Activated CD8-positive, alpha-beta memory T cell treated with anti-CD3 and anti-CD28 coated beads, Interleukin-2, amount 50 U/mL, for 4 hours (primary cell): Measurements from ENCODE around the gene GPAT3.
"Not testable (repeated sequence)": the region's sequence is repeated elsewhere in the genome, so short reads cannot be mapped to it uniquely, and the experiment has no call there.

Source experiments
- DNase-seq: peaks from one replicate; pipeline ENCODE4 v3.0.0-alpha.2; 2020

The GPAT3 gene

DNA sequence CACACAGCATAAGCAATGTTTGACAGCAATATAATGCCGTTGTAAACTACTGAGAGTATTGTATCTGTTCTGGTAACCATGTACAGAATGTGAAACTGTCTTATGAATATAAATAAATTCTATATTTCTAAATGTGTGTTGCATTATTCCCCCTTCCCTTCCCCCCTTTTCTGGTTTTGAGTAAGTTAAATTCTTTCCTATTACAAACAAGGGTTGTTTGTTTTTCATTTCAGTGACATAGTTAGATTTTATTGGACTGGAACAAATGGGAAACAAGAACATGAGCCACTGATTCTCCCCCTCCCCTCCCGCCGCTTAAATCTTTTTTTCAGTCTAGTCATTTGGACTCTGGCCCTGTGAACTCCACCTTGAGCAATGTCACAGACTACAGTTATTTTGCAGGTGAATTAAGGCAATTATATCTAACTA lies 69.8 kb downstream of the GPAT3 start:
- no peak for DNase-seq

DNA sequence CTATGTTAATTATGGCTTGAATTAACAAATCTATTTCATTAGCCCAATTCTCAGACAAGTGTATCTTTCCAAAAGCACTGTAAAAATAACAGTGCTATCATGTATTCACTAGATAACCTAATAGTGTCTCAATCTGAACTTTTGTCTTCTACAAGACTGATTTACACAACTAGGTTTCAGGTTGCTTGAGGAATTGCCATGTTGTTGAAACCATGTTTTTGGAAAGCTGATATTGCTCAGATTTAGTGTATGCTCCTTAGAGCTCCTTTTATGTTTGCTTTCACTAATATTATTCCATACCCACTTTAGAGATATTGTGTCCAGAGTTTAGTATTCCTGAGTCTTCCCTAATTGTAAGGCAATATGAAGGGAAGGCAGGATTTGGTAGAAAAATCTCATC lies 70.6 kb downstream of the GPAT3 start:
- DNase-seq = no peak

DNA sequence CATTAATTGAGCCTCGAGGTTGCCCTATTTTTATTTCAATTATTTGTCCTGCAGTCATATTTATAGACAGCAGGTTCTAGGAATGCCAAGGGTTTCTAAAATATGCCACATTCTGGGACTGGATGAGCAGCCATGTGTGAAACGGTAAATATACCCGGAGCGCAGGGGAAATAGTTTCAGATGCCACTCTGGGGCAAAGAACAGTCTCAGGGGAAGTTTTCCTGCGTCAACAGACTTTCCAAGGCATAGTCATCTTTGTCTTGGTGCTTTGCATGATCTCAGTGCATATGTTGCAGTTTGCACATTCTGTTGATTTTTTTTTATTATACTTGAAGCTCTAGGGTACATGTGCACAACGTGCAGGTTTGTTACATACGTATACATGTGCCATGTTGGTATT lies 71.0 kb downstream of the GPAT3 start:
- DNase-seq = no peak

DNA sequence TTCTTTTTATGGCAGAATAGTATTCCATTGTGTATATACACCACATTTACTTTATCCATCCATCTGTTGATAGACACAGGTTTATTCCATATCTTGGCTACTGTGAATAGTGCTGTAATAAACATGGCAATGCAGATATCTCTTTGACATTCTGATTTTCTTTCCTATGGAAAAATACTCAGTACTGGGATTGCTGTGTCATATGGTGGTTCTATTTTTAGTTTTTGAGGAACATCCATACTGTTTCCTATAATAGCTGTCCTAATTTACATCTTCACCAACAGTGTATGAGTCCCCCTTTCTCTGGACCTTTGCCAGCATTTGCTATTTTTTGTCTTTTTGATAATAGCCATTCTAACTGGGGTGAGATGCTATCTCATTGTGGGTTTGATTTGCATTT lies 73.5 kb downstream of the GPAT3 start:
- DNase-seq = no peak

DNA sequence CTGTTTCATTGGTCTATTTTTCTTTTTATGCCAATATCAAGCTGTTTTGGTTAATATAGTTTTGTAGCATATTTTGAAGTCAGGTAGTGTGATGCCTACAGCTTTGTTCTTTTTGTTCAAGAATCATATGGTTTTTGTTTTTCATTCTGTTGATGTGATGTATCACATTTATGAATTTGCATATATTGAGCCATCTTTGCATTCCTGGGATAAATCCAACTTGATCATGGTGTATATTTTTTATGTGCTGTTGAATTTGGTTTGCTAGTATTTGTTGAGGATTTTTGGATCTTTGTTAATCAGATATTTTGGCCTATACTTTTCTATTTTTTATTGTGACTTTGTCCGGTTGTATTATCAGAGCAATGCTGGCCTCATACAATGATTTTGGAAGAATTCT lies 74.8 kb downstream of the GPAT3 start:
- DNase-seq = no peak

DNA sequence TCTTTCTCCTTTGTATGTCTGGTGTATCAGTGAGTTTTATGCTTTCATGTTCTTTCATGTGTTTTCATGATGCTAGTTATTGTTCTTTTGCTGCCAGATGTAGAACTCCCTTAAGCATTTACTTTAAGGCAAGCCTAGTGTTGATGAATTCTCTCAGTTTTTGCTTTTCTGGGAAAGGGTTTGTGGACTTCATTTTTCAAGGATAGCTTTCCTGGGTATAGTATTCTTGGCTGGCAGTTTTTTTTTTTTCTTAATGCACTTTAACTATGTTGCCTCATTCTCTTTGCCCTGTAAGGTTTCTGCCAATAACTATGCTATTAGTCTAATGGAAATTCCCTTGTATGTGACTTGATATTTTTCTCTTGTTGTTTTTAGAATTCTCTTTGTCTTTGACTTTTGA lies 77.1 kb downstream of the GPAT3 start:
- DNase-seq = no peak

DNA sequence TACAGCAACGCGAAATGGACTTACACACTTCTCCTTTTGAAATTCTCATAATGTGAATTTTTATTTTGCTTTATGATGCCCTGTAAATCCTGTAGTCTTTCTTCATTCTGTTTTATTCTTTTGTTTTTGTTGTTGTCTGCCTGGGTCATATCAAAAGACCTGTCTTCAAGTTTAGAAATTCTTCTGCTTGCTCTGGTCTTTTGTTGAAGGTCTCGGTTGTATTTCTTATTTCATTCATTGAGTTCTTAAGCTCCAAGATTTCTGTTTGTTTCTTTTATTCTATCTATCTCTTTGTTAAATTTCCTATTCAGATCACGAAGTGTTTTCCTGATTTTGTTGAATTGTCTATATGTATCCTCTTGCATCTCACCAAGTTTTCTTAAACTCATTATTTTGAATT lies 78.1 kb downstream of the GPAT3 start:
- no peak for DNase-seq

DNA sequence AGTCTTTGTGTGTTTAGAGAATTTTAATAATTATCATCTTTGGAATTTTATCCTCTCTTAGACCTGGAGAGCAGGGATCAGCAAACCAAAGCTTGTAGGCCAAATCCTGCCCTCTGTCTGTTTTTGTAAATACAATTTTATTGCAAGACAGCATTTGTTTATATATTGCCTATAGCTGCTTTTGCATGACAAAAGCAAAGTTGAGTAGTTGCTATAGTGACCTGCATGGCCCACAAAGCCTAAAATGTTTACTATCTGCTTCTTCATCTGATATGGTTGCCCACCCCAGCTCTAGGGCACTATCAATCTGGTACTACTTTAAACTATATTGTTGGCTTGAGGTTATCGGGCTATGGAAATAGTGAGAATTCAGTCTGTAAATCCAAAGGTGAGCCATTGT lies 80.3 kb downstream of the GPAT3 start:
- DNase-seq = no peak

DNA sequence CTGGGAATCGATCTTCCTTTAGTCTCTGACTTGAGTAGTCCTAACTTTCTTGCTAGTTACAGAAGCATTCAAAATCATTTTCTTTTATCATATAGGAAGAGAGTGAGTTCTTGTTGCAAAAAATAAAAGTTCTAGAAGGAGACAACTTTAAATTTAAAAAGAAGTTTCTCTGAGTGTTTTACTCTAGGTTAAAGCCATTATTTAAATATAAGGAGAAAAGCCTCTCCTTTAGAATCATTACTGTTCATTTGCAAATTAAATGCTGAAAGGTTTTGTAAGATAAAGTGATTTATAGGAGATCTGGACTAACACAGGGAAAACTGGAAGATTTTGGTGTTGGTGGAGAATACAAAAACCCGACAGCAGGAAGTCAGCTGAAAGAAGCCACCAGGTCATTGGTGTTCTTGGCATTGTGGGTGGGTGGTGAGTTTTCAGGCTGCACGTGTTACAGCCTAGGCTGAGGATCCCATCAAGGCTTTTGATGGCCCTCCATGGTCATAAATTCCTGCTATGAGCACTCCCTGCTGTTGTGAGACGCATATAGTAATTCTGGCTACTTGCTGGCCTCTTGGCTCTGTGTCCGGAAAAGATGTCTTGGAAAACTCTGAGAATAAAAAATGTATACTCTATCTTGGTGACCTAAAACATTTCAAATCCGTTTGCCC lies 81.6 kb downstream of the GPAT3 start:
- DNase-seq = no peak

DNA sequence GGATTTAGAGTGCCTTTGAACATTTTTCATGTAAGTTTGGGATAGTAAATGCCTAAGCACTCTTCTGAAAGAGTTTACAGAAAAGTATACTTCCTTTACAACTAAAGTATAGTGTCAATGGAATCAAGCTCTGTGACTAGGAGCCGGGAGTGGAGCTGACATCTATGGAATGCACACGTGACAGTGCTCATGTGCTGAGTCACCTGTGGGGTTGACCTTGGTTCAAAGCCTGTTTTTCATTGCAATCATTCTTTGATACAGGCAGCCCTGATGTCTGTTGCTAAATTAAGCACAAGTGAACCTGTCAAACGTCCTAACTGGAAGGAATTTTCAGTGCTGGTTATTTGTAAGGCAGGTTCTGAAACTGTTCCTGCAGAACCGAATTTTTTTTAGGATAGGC lies 82.5 kb downstream of the GPAT3 start:
- DNase-seq = no peak

DNA sequence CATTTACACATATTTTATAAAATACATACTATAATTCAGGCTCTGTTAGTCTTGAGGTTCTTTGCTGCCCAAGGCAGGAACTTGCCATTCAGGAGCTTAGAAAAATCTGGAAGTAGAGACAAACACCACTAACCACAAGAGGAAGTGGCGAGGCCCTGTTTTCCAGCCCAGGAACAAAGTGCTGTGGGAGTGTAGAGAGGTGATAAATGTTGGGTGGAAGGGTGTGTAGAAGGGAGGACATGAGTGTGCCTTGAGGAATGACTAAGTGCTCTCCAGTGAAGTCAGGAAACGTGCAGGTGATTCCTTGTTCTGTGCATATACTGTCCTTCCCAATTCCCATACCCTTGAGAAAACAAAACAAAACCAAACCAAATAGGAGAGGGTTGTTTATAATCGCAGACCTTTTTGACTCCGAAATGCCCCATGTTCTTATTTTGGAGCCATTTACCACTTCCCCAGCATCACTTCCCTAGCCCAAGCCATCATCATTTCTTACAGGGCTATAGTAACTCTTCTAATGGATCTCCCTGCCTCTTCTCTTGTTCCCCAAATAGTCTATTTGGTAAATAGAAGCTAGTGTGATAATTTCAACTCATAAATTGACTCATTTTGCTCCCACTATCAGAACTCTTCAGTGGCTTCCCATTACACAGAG lies 83.2 kb downstream of the GPAT3 start:
- DNase-seq = no peak

DNA sequence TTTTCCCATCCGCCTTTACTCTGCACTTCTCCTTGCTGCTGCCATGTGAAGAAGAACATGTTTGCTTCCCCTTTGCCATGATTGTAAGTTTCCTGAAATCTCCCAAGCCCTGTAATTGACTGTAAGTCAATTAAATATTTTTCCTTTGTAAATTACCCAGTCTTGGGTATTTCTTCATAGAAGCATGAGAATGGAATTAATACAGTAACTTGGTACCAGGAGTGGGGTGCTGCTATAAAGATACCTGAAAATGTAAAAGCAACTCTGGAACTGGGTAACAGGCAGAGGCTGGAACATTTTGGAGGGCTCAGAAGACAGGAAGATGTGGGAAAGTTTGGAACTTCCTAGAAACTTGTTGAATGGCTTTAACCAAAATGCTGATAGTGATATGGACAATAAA lies 86.2 kb downstream of the GPAT3 start:
- not testable (repeated sequence) for DNase-seq

DNA sequence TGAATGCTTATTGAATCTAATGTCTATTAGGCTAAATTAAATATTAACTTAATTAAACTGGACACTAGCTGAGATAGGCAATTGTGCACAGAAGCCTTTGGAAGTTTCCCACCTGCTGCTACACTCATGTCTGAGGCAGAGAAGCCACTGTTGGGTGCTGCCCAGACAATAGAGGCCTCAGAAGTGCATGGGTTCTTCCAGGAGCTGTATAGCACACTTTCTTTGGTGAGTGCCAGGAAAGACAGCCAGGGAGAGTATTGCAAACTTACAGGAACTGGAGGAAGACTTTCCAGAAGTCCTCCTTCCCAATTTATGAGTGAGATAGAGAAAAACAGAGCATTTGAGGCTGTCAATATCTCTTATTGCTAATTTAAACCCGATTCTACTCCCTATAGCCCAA lies 89.9 kb downstream of the GPAT3 start:
- DNase-seq = no peak

DNA sequence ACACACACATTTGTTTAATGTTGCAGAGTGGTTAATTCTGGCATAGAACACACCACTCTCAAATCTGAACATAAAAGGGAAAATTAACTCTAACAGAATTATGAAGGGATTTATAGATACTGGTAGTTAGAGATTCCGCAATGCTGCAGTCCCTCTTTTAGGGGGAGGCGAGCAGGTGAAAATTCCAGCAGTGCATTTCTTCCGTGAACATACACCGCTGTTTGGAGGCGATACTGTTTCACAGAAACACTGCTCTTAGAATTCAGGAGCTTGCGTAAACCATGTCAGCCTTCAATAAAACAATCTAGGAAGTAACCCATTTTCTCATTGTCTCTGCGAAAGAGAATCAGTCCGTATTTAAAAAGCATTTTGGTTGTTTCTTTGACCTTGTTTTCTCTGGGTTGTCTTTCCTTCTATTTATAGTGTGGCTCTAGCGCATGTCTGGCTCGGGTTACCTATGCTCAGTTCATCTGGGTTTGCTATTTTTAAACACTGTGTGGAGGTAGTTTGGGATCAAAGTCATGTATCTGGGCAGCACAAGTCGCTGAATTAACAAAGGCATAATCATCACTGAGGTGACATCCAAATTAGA lies 90.4 kb downstream of the GPAT3 start:
- no peak for DNase-seq

DNA sequence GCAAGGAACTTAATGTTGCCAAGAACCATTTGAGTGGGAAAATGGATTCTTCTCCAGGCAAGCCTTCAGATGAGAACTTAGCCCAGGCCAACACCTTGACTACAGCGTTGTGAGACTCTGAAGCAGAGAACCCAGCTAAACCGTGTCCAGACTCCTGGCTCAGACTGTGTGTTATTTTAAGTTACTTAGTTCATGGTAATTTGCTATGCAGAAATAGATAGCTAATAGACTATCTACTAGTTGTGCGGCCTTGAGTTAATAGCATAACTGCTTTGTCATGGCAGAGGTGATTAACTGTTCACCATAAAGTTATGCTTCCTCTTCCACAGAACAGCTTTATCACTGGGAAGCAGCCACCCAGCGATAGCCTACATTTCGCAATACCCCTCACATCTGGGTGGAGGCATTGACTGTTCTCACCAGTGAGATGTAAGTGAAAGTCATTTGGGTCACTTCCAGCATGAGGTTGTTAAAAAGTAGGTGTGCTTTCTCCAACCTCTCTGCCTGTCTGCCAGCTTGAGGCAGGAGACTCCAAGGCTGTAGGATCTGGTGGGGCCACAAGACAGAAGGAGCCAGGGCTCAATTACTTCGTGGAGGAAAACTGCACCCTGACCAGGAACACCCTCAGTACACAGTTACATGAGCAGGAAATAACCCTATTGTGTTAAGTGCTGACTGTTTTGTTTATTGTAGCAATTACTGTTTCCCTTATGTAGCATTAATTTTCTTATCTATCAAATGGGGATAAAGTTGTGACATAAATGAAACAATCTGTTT lies 94.2 kb downstream of the GPAT3 start:
- no peak for DNase-seq

DNA sequence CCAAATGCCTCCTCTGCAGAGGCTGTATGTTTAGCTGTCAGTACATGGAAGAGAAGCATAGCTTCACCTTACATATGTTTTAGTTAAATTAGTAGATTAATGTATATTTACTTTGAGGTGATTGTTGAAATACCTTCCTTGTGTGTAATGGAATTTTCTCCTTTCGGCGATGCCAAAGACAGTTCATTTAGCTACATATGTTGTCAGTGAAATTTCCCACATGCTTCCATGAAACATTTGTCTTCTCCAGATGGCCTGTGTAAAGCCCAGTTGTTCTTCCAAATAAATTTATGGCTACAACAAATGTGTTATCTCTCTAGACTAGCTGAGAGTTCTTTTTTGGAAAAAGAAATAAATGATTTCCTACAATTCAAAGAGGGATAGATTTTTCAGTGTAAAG lies 95.2 kb downstream of the GPAT3 start:
- DNase-seq = no peak

DNA sequence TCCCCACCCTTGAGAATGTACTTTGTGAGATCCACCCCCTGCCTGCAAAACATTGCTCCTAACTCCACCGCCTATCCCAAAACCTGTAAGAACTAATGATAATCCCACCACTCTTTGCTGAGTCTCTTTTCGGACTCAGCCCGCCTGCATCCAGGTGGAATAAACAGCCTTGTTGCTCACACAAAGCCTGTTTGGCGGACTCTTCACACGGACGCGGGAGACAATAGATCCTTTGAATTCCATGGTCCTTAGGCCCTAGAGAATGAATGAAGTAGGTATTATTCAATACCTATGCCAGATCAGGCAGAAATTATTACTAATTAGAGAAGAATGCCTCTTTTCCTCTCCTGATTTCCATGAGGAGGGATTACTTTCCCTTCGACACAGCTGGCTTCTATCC lies 101.0 kb downstream of the GPAT3 start:
- DNase-seq = no peak

DNA sequence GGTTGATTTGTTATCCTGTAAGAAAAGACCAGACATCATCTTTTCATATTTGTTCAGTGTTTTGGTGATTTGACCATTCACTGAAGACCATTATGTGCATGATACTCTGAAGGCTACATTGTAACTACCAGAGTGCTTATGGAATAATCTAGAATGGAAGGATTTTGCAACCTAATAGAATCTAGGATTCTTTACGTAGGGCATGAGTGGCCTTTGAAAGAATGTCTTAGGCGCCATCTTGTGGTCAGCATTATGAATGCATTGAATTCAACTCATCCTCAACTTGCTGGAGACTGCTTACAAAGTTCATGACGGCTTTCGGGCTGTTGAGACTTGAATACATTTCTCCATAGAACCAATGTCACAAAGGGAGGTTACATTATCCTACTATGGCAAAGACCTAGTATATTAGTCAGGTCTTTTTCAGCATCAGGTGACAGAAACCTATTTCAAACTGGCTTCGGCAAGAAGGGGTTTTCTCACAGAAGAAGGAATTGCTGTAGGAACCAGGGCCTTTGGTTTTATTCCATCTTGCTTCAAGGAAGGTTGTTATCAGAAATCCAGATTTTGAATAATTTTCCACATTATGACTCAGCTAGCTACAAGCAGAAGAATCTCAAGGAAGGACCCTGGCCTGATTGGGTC lies 104.1 kb downstream of the GPAT3 start:
- DNase-seq = peak; percentile 39

DNA sequence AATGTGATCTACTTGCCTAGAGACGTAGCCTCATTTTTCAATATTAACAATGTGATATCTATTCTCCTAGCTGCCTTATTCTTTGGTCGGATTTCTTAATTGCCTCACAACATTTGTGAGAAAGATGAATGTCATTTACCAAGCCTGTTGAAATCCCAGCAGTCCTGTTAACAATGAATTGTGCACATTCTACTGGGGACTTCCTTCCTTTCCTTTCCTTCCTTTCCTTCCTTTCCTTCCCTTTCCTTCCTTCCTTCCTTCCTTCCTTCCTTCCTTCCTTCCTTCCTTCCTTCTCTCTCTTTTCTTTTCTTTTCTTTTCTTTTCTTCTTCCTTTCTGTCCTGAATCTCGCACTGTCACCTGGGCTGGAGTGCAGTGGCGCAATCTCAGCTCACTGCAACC lies 107.1 kb downstream of the GPAT3 start:
- no peak for DNase-seq

DNA sequence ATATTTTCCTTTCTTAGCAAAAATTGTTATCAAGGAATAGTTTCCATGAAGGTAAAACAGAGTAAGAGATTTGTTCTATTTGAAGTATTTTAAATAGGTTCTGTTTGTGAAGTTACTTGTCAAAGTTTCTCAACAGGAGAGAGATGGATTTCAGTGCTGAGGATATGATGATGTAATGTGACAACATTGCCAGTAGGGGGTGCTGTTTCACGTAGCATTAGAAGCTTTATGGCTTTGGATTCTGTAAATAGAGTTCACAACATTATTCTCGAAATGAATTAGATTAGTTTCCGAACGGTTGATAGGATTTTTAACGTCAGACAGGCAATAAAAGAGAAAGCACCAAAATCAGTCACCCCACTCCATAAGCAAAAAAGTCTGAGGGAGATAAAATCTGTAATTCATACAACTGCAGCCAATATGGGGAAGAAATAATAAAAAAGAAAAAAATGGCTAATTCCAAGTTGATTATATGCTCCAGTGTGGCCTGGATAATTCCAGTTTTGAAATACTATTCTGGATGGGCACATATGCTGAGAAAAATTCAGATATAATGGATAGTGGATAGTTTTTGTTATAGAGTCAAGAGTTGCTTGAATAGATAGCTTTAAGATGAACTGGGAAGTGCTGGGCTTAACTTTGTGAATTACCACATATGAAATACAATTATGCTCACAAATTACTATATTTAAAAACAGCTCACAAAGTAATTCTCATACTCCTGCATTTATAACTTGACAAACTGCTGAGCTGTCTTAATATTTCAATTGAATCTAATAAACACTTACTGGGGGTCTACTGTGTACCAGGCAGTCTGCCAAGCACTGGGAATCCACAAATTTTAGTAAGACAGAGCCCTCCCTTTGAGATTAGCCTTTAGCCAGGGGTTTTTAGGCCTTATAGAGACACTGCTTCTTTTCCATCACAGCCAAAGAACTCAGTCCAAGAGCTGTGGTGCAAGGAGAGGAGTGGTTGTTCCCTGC lies 109.1 kb downstream of the GPAT3 start:
- no peak for DNase-seq

DNA sequence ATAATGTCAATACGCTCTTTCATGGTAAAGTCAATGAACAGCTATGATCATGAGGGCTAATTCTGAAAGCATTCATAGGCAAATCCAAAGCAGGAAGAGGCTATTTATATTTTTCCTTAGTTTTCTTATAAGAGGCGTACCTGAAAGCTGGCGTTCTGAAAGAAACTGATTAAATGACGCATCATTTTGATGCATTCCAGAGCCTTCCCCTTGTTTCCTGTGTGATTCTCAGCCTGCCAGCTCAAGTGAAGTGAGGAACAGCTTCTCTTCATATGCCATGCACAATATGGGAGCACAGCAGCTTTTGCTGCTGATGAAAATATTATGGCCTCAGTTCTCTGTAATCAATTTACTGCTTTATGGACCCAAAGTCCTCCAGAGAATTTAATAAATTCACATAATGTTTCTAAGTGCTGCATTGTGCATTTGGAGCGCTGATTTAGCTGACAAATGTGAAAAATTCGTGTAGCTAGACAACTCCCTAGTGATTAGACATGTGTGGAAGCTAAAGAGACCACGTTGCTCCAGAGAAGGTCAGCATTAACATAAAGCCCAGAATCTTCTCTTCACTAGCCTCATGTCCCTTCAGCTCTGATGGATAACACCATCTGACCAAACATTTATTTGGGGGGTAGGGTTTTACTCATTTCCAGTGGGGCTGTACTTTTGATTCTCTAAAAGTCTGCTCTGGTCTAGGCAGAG lies 110.8 kb downstream of the GPAT3 start:
- DNase-seq = no peak
